GM12875 (cell line): ENCODE results near the gene ATXN10.

Experiments
- H3K4me3 ChIP-seq: one replicate; pipeline ENCODE4 v1.5.1; 2011; ENCODE audit warnings: low read depth, low read length, control low read depth
- CTCF ChIP-seq: IDR thresholded peaks from 2 replicates; pipeline ENCODE4 v1.5.1; 2011; ENCODE audit warnings: low read depth, mild to moderate bottlenecking, control low read depth, inconsistent platforms, low read length, moderate library complexity, borderline replicate concordance; ENCODE audit not compliant: insufficient read depth

ATXN10 gene

GRCh38 chr22:45629469-45630089, 42.1 kb upstream of the ATXN10 start:
- H3K4me3 ChIP-seq: no peak overlapping the region
- no peak for TF ChIP-seq CTCF

DNA sequence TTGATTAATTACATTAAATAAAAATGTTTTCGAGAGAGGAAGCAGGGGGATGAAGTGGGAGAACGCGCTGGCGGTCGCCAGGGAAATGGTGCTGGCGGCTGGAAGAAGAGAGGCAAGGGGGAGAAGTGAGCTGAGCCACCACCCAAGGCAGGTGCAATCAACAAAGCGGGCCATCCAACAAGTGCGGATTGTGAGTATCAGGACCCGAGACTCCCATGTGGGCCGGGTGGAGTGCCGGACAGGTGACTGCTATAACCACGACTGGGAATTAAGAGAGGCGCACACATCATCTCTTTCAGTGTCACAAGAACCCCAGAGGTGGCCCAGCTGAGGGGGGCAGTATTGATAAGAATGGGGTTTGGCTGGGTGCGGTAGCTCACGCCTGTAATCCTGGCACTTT, 41.2 kb upstream of the ATXN10 start:
- no peak for TF ChIP-seq CTCF

GRCh38 chr22:45631140-45631840, 40.3 kb upstream of the ATXN10 start:
- no peak for TF ChIP-seq CTCF
- no peak overlapping the region for H3K4me3 ChIP-seq

More for the DNA sequence above, 41.2 kb upstream of the ATXN10 start:
- no peak overlapping the region for H3K4me3 ChIP-seq

- H3K4me3 ChIP-seq: no peak overlapping the region
- TF ChIP-seq CTCF: no peak
Measured at GRCh38 chr22:45631841-45632238, 39.8 kb upstream of the ATXN10 start.

DNA sequence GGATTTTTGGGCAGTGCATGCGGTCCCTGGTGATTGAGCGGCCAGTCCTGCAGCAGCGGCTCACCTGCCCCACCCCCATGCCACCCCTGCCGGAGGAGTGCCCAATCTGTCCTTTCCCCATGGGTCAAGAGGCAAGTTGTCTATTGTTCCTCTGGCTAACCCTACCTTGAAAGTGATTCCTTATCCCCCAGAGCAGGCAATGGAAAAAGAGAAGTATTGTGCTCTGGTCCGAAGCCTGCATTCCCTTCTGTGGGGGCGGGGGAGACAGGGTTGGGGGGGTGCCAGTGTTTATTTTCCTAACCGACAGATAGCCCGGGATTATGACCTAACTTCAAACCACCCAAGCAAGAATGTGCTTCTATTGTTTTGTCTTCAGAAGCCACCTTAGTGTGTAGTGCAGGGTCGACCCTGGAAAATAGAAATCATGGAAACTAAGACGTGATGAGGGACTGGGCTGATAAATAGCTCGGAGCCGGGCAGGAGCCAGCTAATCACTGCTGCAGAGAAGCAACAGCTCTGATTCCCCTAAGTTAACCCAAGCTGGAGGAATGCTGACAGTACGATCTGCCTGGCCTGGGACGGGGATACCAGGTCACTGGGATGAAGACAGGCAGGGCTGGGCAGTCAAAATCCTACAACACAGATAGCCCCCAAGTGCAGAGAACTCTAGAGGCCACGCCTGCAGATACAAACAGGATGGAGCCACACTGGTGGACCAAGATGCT, 38.7 kb upstream of the ATXN10 start:
- H3K4me3 ChIP-seq: no peak overlapping the region
- no peak for TF ChIP-seq CTCF

DNA sequence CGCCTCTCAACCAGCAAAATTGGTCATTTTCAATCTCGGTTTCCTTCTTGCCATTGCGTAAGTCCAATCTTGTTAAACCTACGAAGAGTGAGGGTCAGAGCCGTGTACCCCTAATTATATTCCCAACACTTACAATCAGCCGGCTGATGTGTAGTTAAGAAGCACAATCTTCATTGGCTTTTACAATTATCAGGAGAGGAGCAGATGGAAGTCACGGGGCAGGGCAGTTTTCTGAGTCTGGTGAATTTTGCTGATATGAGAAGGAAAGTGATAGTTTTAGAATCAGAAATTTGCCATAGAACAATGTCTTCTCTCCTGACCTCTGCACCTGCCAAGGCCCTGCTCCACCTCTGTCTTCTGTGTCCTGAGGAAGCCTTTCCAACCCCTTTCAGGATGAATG, 35.0 kb upstream of the ATXN10 start:
- TF ChIP-seq CTCF: no peak
- no peak overlapping the region for H3K4me3 ChIP-seq
